Retinal pigment epithelial cell (primary cell): ENCODE measurements around the gene STAT3.
A peak's percentile ranks its signal among the peaks of the same experiment; 100 is the strongest.

Source experiments
- DNase-seq: peaks from one replicate; pipeline ENCODE4 v3.0.0-alpha.2; 2010; ENCODE audit warnings: low read depth
- H3K4me3 ChIP-seq: 2 replicates; pipeline ENCODE4 v1.5.1; 2011; ENCODE audit warnings: mild to moderate bottlenecking, low read length, control low read depth, moderate library complexity
- CTCF ChIP-seq: conservative IDR thresholded peaks from 2 replicates; pipeline ENCODE4 v1.5.1; 2011; ENCODE audit warnings: low read depth, low read length, control low read depth, inconsistent platforms

Gene STAT3

GRCh38 chr17:42347606-42348005 is 40.6 kb downstream of the STAT3 start:
- no peak for TF ChIP-seq CTCF
- DNase-seq, result no peak
- no peak overlapping the region for H3K4me3 ChIP-seq

- peak; percentile 66 for DNase-seq
- TF ChIP-seq CTCF, result no peak
Observed at GRCh38 chr17:42347198-42347597, 41.0 kb downstream of the STAT3 start.

GRCh38 chr17:42346481-42346880 is 41.8 kb downstream of the STAT3 start:
- DNase-seq, result no peak
- TF ChIP-seq CTCF, result no peak
- no peak overlapping the region for H3K4me3 ChIP-seq

More at GRCh38 chr17:42347198-42347597, 41.0 kb downstream of the STAT3 start:
- no peak overlapping the region for H3K4me3 ChIP-seq

- DNase-seq, result no peak
- no peak overlapping the region for H3K4me3 ChIP-seq
- TF ChIP-seq CTCF, result no peak
Observed at GRCh38 chr17:42345396-42346073, 42.7 kb downstream of the STAT3 start.

- TF ChIP-seq CTCF, result no peak
- no peak overlapping the region for H3K4me3 ChIP-seq
- DNase-seq, result no peak
Observed at GRCh38 chr17:42342242-42343008, 45.8 kb downstream of the STAT3 start.

GRCh38 chr17:42341568-42341967 is 46.7 kb downstream of the STAT3 start:
- DNase-seq, result no peak
- H3K4me3 ChIP-seq, result no peak overlapping the region
- no peak for TF ChIP-seq CTCF

- no peak for TF ChIP-seq CTCF
- H3K4me3 ChIP-seq, result no peak overlapping the region
- no peak for DNase-seq
Observed at GRCh38 chr17:42340691-42341127, 47.5 kb downstream of the STAT3 start.
